A549 (cell line): ENCODE results near the gene NDUFA13.

Experiments used
- ATOH8 ChIP-seq: fragments of 250-450 bp; sonication (Bioruptor Pico); IDR thresholded peaks from 2 replicates; pipeline ENCODE4 v1.5.0; 2020; ENCODE audit warnings: low read depth, mild to moderate bottlenecking, moderate library complexity
- CTCF ChIP-seq: fragments of >200 bp; sonication (Bioruptor Twin); formaldehyde crosslinking; IDR thresholded peaks from 3 replicates; pipeline ENCODE4 v1.5.1; 2016
- E2F6 ChIP-seq: IDR thresholded peaks from 2 replicates; pipeline ENCODE4 v1.6.1; 2012; ENCODE audit warnings: low read depth, borderline replicate concordance
- ELK1 ChIP-seq: fragments of 150-350 bp; IDR thresholded peaks from 2 replicates; pipeline ENCODE4 v1.6.1; 2014; ENCODE audit warnings: low read depth, mild to moderate bottlenecking, low read length
- EP300 ChIP-seq, 2 experiments: fragments of >200 bp; sonication (Bioruptor Twin); formaldehyde crosslinking; IDR thresholded peaks; 2 replicates in 1 of 2; 3 replicates in 1 of 2; pipeline ENCODE4 v1.6.1; 2016 to 2017
- JUNB ChIP-seq: fragments of >200 bp; sonication (Bioruptor Twin); formaldehyde crosslinking; IDR thresholded peaks from 2 replicates; pipeline ENCODE4 v1.6.1; 2016
- KDM1A ChIP-seq: fragments of 200-600 bp; sonication (generic); IDR thresholded peaks from 2 replicates; pipeline ENCODE4 v1.6.1; 2016; ENCODE audit warnings: low read depth, mild to moderate bottlenecking
- PBX3 ChIP-seq: IDR thresholded peaks from 2 replicates; pipeline ENCODE4 v1.6.1; 2012
- PHF8 ChIP-seq: fragments of 200-600 bp; sonication (generic); IDR thresholded peaks from 2 replicates; pipeline ENCODE4 v1.6.1; 2016; ENCODE audit warnings: low read depth, mild to moderate bottlenecking, antibody characterized with exemption, moderate library complexity, borderline replicate concordance
- POLR2A ChIP-seq: IDR thresholded peaks from 2 replicates; pipeline ENCODE4 v1.6.1; 2012; ENCODE audit warnings: mild to moderate bottlenecking, low read length
- RAD21 ChIP-seq, 2 experiments: fragments of >200 bp in 1 of 2; sonication (Bioruptor Twin) in 1 of 2; formaldehyde crosslinking in 1 of 2; IDR thresholded peaks in 1 of 2; conservative IDR thresholded peaks in 1 of 2; 2 replicates in 1 of 2; 3 replicates in 1 of 2; pipeline ENCODE4 v1.6.1; 2012 to 2018; ENCODE audit warnings: inconsistent platforms in 1 of 2
- RCOR1 ChIP-seq: fragments of 150-350 bp; IDR thresholded peaks from 2 replicates; pipeline ENCODE4 v1.6.1; 2014; ENCODE audit warnings: antibody characterized with exemption, low read length, low read depth
- SMC3 ChIP-seq: fragments of >200 bp; sonication (Bioruptor Twin); formaldehyde crosslinking; IDR thresholded peaks from 3 replicates; pipeline ENCODE4 v1.6.1; 2018; ENCODE audit warnings: inconsistent platforms
- ZNF302 ChIP-seq: fragments of 250-450 bp; sonication (Bioruptor Pico); IDR thresholded peaks from 2 replicates; pipeline ENCODE4 v1.9.0; 2021; ENCODE audit warnings: inconsistent platforms, mild to moderate bottlenecking, moderate library complexity

GRCh38 chr19:19506592-19506991 is 9.4 kb upstream of the NDUFA13 start:
- TF ChIP-seq CTCF (no peak), KDM1A (no peak), EP300 (IDR thresholded peaks at IDR 0.05) (no peak), RAD21 (conservative IDR thresholded peaks at IDR 0.05 in 1 of 2, IDR thresholded peaks at IDR 0.05 in 1 of 2) (no peak), ELK1 (no peak), SMC3 (no peak), ATOH8 (no peak), PHF8 (no peak), PBX3 (no peak), JUNB (no peak), E2F6 (no peak), POLR2A (no peak), RCOR1 (no peak), ZNF302 (no peak)
